Ovary (tissue), 3 donors: ENCODE measurements around the gene PPP1R1C.

Experiments used
- CTCF ChIP-seq, 3 donors: fragments of 450-650 bp in 2 of 3; fragments of 200-600 bp in 1 of 3; IDR thresholded peaks; one replicate each; pipeline versions ENCODE4 v1.5.1 to v1.8.0; 2016 to 2022; ENCODE audit warnings: antibody characterized with exemption in 3 of 3, mild to moderate bottlenecking in 1 of 3
- EP300 ChIP-seq: sonication (generic); formaldehyde crosslinking; IDR thresholded peaks from one replicate; pipeline ENCODE4 v1.6.1; 2017; ENCODE audit warnings: antibody characterized with exemption
- POLR2A ChIP-seq: fragments of 450-650 bp; IDR thresholded peaks from one replicate; pipeline ENCODE4 v1.6.1; 2017; ENCODE audit warnings: antibody characterized with exemption, mild to moderate bottlenecking, moderate library complexity
- donor health status: DM: no; HTN: no; CAD: no.

GRCh38 chr2:182142062-182142461 lies 156.4 kb downstream of the PPP1R1C start:
- TF ChIP-seq POLR2A (no peak), CTCF (IDR thresholded peaks at IDR 0.05) (no peak), EP300 (no peak)
